GM21367 (cell line): ENCODE measurements around the gene TMEM131.

Experiments
- ATAC-seq: cut with Tn5 transposase; IDR thresholded peaks from one replicate; pipeline ENCODE4 v1.9.1; 2021; ENCODE audit not compliant: unreplicated experiment

Gene TMEM131

GRCh38 chr2:97769711-97770110, 226.0 kb downstream of the TMEM131 start:
- no peak for ATAC-seq

- no peak for ATAC-seq
These were observed 226.4 kb downstream of the TMEM131 start for GRCh38 chr2:97769308-97769707.

- no peak for ATAC-seq
These were observed 229.2 kb downstream of the TMEM131 start for GRCh38 chr2:97766567-97766966.

GRCh38 chr2:97765933-97766332, 229.8 kb downstream of the TMEM131 start:
- ATAC-seq, result no peak

GRCh38 chr2:97764559-97765263, 231.0 kb downstream of the TMEM131 start:
- no peak for ATAC-seq

GRCh38 chr2:97763176-97763845, 232.4 kb downstream of the TMEM131 start:
- ATAC-seq, result no peak

- no peak for ATAC-seq
These were observed 234.6 kb downstream of the TMEM131 start for GRCh38 chr2:97761192-97761591.

- no peak for ATAC-seq
These were observed 235.2 kb downstream of the TMEM131 start for GRCh38 chr2:97760480-97761049.

GRCh38 chr2:97759727-97760407, 235.9 kb downstream of the TMEM131 start:
- ATAC-seq, result no peak

- no peak for ATAC-seq
These were observed 237.5 kb downstream of the TMEM131 start for GRCh38 chr2:97758131-97758705.

- no peak for ATAC-seq
These were observed 238.7 kb downstream of the TMEM131 start for GRCh38 chr2:97757062-97757461.

GRCh38 chr2:97755491-97755890, 240.3 kb downstream of the TMEM131 start:
- no peak for ATAC-seq

- ATAC-seq, result no peak
These were observed 240.9 kb downstream of the TMEM131 start for GRCh38 chr2:97754690-97755346.

GRCh38 chr2:97752342-97753334, 243.1 kb downstream of the TMEM131 start:
- ATAC-seq, result no peak

GRCh38 chr2:97751752-97752151, 244.0 kb downstream of the TMEM131 start:
- no peak for ATAC-seq

- ATAC-seq, result no peak
These were observed 245.7 kb downstream of the TMEM131 start for GRCh38 chr2:97750017-97750416.

- no peak for ATAC-seq
These were observed 246.2 kb downstream of the TMEM131 start for GRCh38 chr2:97749581-97749980.

GRCh38 chr2:97747716-97748115, 248.0 kb downstream of the TMEM131 start:
- no peak for ATAC-seq

- no peak for ATAC-seq
These were observed 248.5 kb downstream of the TMEM131 start for GRCh38 chr2:97747285-97747684.
